ENCODE results near the gene SND1.

Gene SND1

GRCh38 chr7:128123291-128124037 lies 471.5 kb downstream of the SND1 start:
- FAIRE-seq (no peak), DNase-seq (ENCODE audit: low spot score) (no peak)

GRCh38 chr7:128124786-128125185 lies 472.8 kb downstream of the SND1 start:
- DNase-seq (ENCODE audit: low spot score) (no peak), FAIRE-seq (no peak)

GRCh38 chr7:128125816-128126215 lies 473.8 kb downstream of the SND1 start:
- no peak for DNase-seq (ENCODE audit: low spot score)
- no peak for FAIRE-seq

GRCh38 chr7:128128401-128128800 lies 476.4 kb downstream of the SND1 start:
- no peak for DNase-seq (ENCODE audit: low spot score)
- FAIRE-seq, result no peak

- DNase-seq (ENCODE audit: low spot score), result no peak
- no peak for FAIRE-seq
Observed at GRCh38 chr7:128129224-128129864, 477.4 kb downstream of the SND1 start.

GRCh38 chr7:128131115-128131514 lies 479.1 kb downstream of the SND1 start:
- DNase-seq (ENCODE audit: low spot score), result no peak
- no peak for FAIRE-seq

GRCh38 chr7:128131731-128132130 lies 479.7 kb downstream of the SND1 start:
- DNase-seq (ENCODE audit: low spot score) (no peak), FAIRE-seq (no peak)

GRCh38 chr7:128132426-128133069 lies 480.6 kb downstream of the SND1 start:
- FAIRE-seq (no peak), DNase-seq (ENCODE audit: low spot score) (no peak)

- FAIRE-seq (no peak), DNase-seq (ENCODE audit: low spot score) (no peak)
Observed at GRCh38 chr7:128135159-128135514, 483.1 kb downstream of the SND1 start.

- no peak for FAIRE-seq
- peak; percentile 81 for DNase-seq (ENCODE audit: low spot score)
Observed at GRCh38 chr7:128135515-128136214, 483.7 kb downstream of the SND1 start.

- no peak for DNase-seq (ENCODE audit: low spot score)
Observed at GRCh38 chr7:128136215-128136597, 484.2 kb downstream of the SND1 start.

GRCh38 chr7:128137181-128137580 lies 485.2 kb downstream of the SND1 start:
- no peak for FAIRE-seq
- peak; percentile 22 for DNase-seq (ENCODE audit: low spot score)

More at GRCh38 chr7:128136215-128136597, 484.2 kb downstream of the SND1 start:
- FAIRE-seq, result no peak

GRCh38 chr7:128139406-128139805 lies 487.4 kb downstream of the SND1 start:
- DNase-seq (ENCODE audit: low spot score), result no peak

GRCh38 chr7:128141683-128142195 lies 489.7 kb downstream of the SND1 start:
- no peak for DNase-seq (ENCODE audit: low spot score)
- no peak for FAIRE-seq

More at GRCh38 chr7:128139406-128139805, 487.4 kb downstream of the SND1 start:
- no peak for FAIRE-seq

Data from urothelium cell line (cell line).